GM12873 (cell line): ENCODE measurements around the gene DOCK8.

Source experiments
- CTCF ChIP-seq: IDR thresholded peaks from 2 replicates; pipeline ENCODE4 v1.5.1; 2012; ENCODE audit warnings: low read depth, mild to moderate bottlenecking, moderate library complexity, low read length, control low read depth; ENCODE audit not compliant: insufficient read depth; ENCODE audit errors: missing control alignments

DOCK8 gene

GRCh38 chr9:382383-382782, 167.7 kb downstream of the DOCK8 start:
- TF ChIP-seq CTCF: no peak

GRCh38 chr9:385818-386398, 171.2 kb downstream of the DOCK8 start:
- TF ChIP-seq CTCF: peak; percentile 63

- no peak for TF ChIP-seq CTCF
These were observed 174.5 kb downstream of the DOCK8 start for GRCh38 chr9:389159-389558.

- TF ChIP-seq CTCF: no peak
These were observed 175.1 kb downstream of the DOCK8 start for GRCh38 chr9:389758-390157.

GRCh38 chr9:392077-392804, 177.6 kb downstream of the DOCK8 start:
- no peak for TF ChIP-seq CTCF

GRCh38 chr9:394347-395052, 179.8 kb downstream of the DOCK8 start:
- TF ChIP-seq CTCF: no peak

GRCh38 chr9:396396-396795, 181.7 kb downstream of the DOCK8 start:
- TF ChIP-seq CTCF: no peak
